ENCODE measurements around the gene PTPRN. TPM values are rescaled to one million over a fixed set of nuclear protein-coding genes. Genes with fewer than 3 reads are reported as not detected.

PTPRN gene
- total RNA-seq, 1 experiment from 2014 or later: not detected

DNA sequence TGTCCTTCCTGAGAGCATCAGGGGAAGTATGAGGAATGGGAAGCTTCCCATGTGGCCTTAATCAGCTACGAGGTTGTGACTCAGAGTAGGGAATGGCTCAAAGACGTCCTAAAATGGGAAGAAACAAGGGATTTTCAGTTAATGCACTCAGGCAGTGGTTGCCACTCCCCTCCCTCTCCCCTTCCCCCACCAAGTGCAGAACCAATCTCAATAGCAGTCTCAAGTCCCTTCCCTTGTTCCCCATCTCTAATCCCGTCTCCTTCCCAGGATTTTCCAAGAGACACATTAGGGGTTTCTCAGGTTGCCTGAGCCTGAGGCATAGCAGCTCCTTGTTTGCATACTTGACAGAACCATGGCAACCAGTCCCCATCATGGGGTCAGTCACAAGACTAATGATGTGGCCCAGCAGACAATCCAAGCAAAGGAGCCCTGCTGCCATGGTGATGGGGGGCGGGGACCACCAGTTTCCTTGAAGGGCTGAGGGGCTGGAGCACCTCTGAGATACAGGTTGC is 41.6 kb upstream of the PTPRN start:
- no peak overlapping the region for H3K4me2 ChIP-seq
- no peaks in the 10 kb centered on the region for H4K20me1 ChIP-seq (ENCODE audit: insufficient read depth)
- no peaks in the 10 kb centered on the region for H3K79me2 ChIP-seq (ENCODE audit: low read depth)
- H3K4me1 ChIP-seq (replicated peaks; ENCODE audit: insufficient read depth): no peaks in the 10 kb centered on the region
- ChIA-PET POLR2A (ENCODE audit: unreplicated experiment) (no interaction called here), CTCF (interaction anchor here (0.6 kb wide), 1 partner anchor 273 kb away, joined by 3 read pairs; no protein-coding TSS in a partner anchor)
- TF ChIP-seq EZH2 (IDR thresholded peaks at IDR 0.05; ENCODE audit: low read depth): no peak
- TF ChIP-seq, protein P1, sequence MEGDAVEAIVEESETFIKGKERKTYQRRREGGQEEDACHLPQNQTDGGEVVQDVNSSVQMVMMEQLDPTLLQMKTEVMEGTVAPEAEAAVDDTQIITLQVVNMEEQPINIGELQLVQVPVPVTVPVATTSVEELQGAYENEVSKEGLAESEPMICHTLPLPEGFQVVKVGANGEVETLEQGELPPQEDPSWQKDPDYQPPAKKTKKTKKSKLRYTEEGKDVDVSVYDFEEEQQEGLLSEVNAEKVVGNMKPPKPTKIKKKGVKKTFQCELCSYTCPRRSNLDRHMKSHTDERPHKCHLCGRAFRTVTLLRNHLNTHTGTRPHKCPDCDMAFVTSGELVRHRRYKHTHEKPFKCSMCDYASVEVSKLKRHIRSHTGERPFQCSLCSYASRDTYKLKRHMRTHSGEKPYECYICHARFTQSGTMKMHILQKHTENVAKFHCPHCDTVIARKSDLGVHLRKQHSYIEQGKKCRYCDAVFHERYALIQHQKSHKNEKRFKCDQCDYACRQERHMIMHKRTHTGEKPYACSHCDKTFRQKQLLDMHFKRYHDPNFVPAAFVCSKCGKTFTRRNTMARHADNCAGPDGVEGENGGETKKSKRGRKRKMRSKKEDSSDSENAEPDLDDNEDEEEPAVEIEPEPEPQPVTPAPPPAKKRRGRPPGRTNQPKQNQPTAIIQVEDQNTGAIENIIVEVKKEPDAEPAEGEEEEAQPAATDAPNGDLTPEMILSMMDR (conservative IDR thresholded peaks at IDR 0.05): no peak
- no peaks in the 10 kb centered on the region for H3K9me3 ChIP-seq (ENCODE audit: insufficient read depth, low read depth)
- H3K27ac ChIP-seq: no peak overlapping the region
- no peaks in the 10 kb centered on the region for H3K9me2 ChIP-seq (ENCODE audit: insufficient read depth)
- no peaks in the 10 kb centered on the region for H3K36me3 ChIP-seq (ENCODE audit: low read depth)
- DNase-seq: no peak
- H3K27me3 ChIP-seq (ENCODE audit: insufficient read depth, low read depth): peaks cover 56% of the 10 kb centered on the region
- H3K4me3 ChIP-seq: no peak overlapping the region
- BruUV-seq (replicated peaks): no TSS peak
- intact Hi-C loops (cut with micrococcal nuclease; ENCODE audit: unreplicated experiment): loop anchor here (5.0 kb wide), 1 partner anchor 173 kb away; the partner anchor contains the start of genes CNPPD1 and RETREG2
- no peaks in the 10 kb centered on the region for H3F3A ChIP-seq (ENCODE audit: insufficient read depth, low read depth)
- no peak overlapping the region for H2AFZ ChIP-seq

DNA sequence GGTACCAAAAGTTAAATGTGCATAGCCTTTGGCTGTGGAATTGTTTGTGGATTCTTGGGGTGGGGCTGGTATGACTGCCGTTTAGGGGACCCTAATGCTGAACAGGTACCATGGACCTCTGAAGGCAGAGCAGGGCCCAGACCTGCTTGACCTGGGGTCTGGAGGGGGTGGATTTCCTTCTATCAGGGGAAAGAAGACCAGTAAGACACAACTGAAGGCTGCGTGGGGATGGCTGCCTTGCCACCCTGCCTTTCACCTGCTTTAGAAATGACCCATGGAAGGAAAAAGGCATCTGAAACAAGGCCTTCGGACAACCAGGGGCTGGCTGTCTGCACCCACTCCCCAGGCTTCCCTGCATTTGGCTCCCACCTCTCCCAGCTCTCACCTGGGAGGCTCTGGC is 41.0 kb upstream of the PTPRN start:
- intact Hi-C loops (cut with micrococcal nuclease; ENCODE audit: unreplicated experiment): loop anchor here (5.0 kb wide), 1 partner anchor 173 kb away; the partner anchor contains the start of genes CNPPD1 and RETREG2
- Histone ChIP-seq H3K27me3 (ENCODE audit: insufficient read depth, low read depth) (peaks cover 59% of the 10 kb centered on the region), H3K36me3 (ENCODE audit: low read depth) (no peaks in the 10 kb centered on the region), H3K4me3 (no peak overlapping the region), H3K27ac (no peak overlapping the region), H3K79me2 (ENCODE audit: low read depth) (no peaks in the 10 kb centered on the region), H4K20me1 (ENCODE audit: insufficient read depth) (no peaks in the 10 kb centered on the region), H3K4me1 (replicated peaks; ENCODE audit: insufficient read depth) (no peaks in the 10 kb centered on the region), H3K9me2 (ENCODE audit: insufficient read depth) (no peaks in the 10 kb centered on the region), H3F3A (ENCODE audit: insufficient read depth, low read depth) (no peaks in the 10 kb centered on the region; the same call in 1 of the 2 replicates), H3K4me2 (no peak overlapping the region), H2AFZ (no peak overlapping the region), H3K9me3 (ENCODE audit: insufficient read depth, low read depth) (no peaks in the 10 kb centered on the region)
- no TSS peak for BruUV-seq (replicated peaks)
- POLR2A ChIA-PET (ENCODE audit: unreplicated experiment): no interaction called here
- TF ChIP-seq EZH2 (IDR thresholded peaks at IDR 0.05; ENCODE audit: low read depth): no peak
- TF ChIP-seq, protein P1 (conservative IDR thresholded peaks at IDR 0.05): no peak
- CTCF ChIA-PET: interaction anchor here (0.6 kb wide), 1 partner anchor 274 kb away, joined by 3 read pairs; no protein-coding TSS in a partner anchor
- no peak for DNase-seq

DNA sequence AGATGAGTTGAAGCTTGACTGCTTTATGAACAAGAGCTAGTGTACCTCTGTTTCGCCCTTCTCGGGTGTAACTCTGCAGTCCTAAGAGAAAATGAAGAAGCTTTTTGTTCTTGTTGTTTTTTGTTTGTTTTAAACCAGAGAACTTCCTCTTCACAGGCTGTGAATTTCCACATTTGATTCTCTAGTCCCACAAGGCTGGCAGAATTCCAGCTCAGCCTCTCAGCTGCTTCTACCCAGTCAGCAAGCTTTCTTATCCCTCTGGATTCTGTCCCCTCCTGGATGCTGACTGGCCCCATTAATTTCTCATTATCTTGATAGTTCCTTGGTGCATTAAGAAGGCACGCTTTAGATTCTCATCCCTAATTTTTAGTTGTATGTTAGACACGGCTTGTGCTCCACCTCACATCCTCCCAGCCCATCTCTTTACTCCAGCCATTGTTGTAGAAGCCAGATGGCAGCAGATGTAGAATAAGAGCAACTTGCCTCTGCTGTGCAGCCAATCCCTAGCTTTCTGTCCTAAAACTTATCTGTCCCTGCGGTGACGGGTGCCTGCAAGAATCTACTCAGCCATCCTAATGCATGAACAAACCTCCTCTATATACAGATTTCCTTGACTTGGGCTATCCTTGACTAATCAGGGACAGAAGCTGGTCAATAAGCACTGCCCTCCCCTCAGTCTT is 35.7 kb upstream of the PTPRN start:
- CTCF ChIA-PET: no interaction called here
- H3K79me2 ChIP-seq (ENCODE audit: low read depth): no peaks in the 10 kb centered on the region
- no peaks in the 10 kb centered on the region for H3K36me3 ChIP-seq (ENCODE audit: low read depth)
- H4K20me1 ChIP-seq (ENCODE audit: insufficient read depth): no peaks in the 10 kb centered on the region
- H2AFZ ChIP-seq: no peak overlapping the region
- no peak overlapping the region for H3K27ac ChIP-seq
- H3K9me3 ChIP-seq (ENCODE audit: insufficient read depth, low read depth): no peaks in the 10 kb centered on the region
- TF ChIP-seq EZH2 (IDR thresholded peaks at IDR 0.05; ENCODE audit: low read depth): no peak
- TF ChIP-seq, protein P1 (conservative IDR thresholded peaks at IDR 0.05): no peak
- peaks cover 55% of the 10 kb centered on the region for H3K27me3 ChIP-seq (ENCODE audit: insufficient read depth, low read depth)
- DNase-seq: peak in 1 of 2 experiments; percentile 37
- 0 out of 2 replicates have a peak, but pooled peaks cover 4% of the 10 kb centered on the region for H3K4me1 ChIP-seq (replicated peaks; ENCODE audit: insufficient read depth)
- intact Hi-C loops (cut with micrococcal nuclease; ENCODE audit: unreplicated experiment): no loop called here
- no peak overlapping the region for H3K4me3 ChIP-seq
- peak overlapping the region; percentile 22; the same call in 1 of the 2 replicates for H3K4me2 ChIP-seq
- H3F3A ChIP-seq (ENCODE audit: insufficient read depth, low read depth): peaks cover 4% of the 10 kb centered on the region; the same call in 1 of the 2 replicates
- POLR2A ChIA-PET (ENCODE audit: unreplicated experiment): interaction anchor here (0.6 kb wide), 1 partner anchor 1087 kb away, joined by 8 read pairs; no protein-coding TSS in a partner anchor
- no peaks in the 10 kb centered on the region for H3K9me2 ChIP-seq (ENCODE audit: insufficient read depth)
- BruUV-seq (replicated peaks): no TSS peak
